ENCODE data around the gene RBMS1. TPM values are rescaled to one million over a fixed set of nuclear protein-coding genes. Genes with fewer than 3 reads are reported as not detected.
A peak's percentile ranks its signal among the peaks of the same experiment; 100 is the strongest.

RBMS1 gene
- polyA plus RNA-seq, 1 donor (not counting 4 experiments of a cell fraction or from before 2014, with no cell fraction given), result 89.1 TPM

GRCh38 chr2:160420711-160421110, 72.9 kb downstream of the RBMS1 start:
- dilution Hi-C loops (cut with MboI; ENCODE audit: extremely low pct_ligation_motif_present, low sequenced_read_pairs), result no loop called here
- FAIRE-seq, result no peak
- TF ChIP-seq EZH2 (IDR thresholded peaks at IDR 0.05; ENCODE audit: low read length), result no peak
- no peak for TF ChIP-seq CTCF (optimal IDR thresholded peaks at IDR 0.05 in 1 of 3, IDR thresholded peaks at IDR 0.05 in 1 of 3, conservative IDR thresholded peaks at IDR 0.05 in 1 of 3; ENCODE audit: extremely low read depth in 1 of 3, insufficient read depth in 2 of 3, low read length in 3 of 3)
- Histone ChIP-seq H3K27me3 (ENCODE audit: control insufficient read depth, extremely low read depth, insufficient read depth, low read length) (no peaks in the 10 kb centered on the region), H3K27ac (ENCODE audit: control insufficient read depth, insufficient read depth, low read length) (no peak overlapping the region), H3K9me3 (ENCODE audit: control insufficient read depth, low read depth, low read length) (no peaks in the 10 kb centered on the region), H3K9me1 (ENCODE audit: control insufficient read depth, extremely low read depth, insufficient read depth, low read length) (no peaks in the 10 kb centered on the region), H3K4me1 (ENCODE audit: control insufficient read depth, extremely low read depth, insufficient read depth, low read length) (peaks cover 44% of the 10 kb centered on the region), H3K36me3 (ENCODE audit: control insufficient read depth in 2 of 2, extremely low read depth in 1 of 2, insufficient read depth in 2 of 2, low read length in 2 of 2) (no peaks in the 10 kb centered on the region), H3K79me2 (ENCODE audit: control insufficient read depth, insufficient read depth, low read length) (peaks cover 22% of the 10 kb centered on the region), H3K4me3 (ENCODE audit: control insufficient read depth in 2 of 3, extremely low read depth in 1 of 3, insufficient read depth in 2 of 3, low read depth in 1 of 3, low read length in 3 of 3) (no peak overlapping the region), H4K20me1 (ENCODE audit: control insufficient read depth, extremely low read depth, insufficient read depth, low read length) (no peaks in the 10 kb centered on the region), H3K4me2 (ENCODE audit: control insufficient read depth, extremely low read depth, insufficient read depth, low read depth, low read length) (no peak overlapping the region), H2AFZ (ENCODE audit: control insufficient read depth, low read length) (no peak overlapping the region), H3K9ac (ENCODE audit: control insufficient read depth, extremely low read depth, insufficient read depth, low read length) (no peak overlapping the region)
- no peak for DNase-seq (ENCODE audit: low read depth, low spot score)

GRCh38 chr2:160419776-160420505, 73.7 kb downstream of the RBMS1 start:
- Histone ChIP-seq H3K9me3 (ENCODE audit: control insufficient read depth, low read depth, low read length) (no peaks in the 10 kb centered on the region), H3K27ac (ENCODE audit: control insufficient read depth, insufficient read depth, low read length) (no peak overlapping the region), H4K20me1 (ENCODE audit: control insufficient read depth, extremely low read depth, insufficient read depth, low read length) (no peaks in the 10 kb centered on the region), H3K79me2 (ENCODE audit: control insufficient read depth, insufficient read depth, low read length) (peaks cover 29% of the 10 kb centered on the region), H3K4me1 (ENCODE audit: control insufficient read depth, extremely low read depth, insufficient read depth, low read length) (peaks cover 44% of the 10 kb centered on the region), H2AFZ (ENCODE audit: control insufficient read depth, low read length) (no peak overlapping the region), H3K9me1 (ENCODE audit: control insufficient read depth, extremely low read depth, insufficient read depth, low read length) (no peaks in the 10 kb centered on the region), H3K27me3 (ENCODE audit: control insufficient read depth, extremely low read depth, insufficient read depth, low read length) (no peaks in the 10 kb centered on the region), H3K9ac (ENCODE audit: control insufficient read depth, extremely low read depth, insufficient read depth, low read length) (no peak overlapping the region), H3K4me3 (ENCODE audit: control insufficient read depth in 2 of 3, extremely low read depth in 1 of 3, insufficient read depth in 2 of 3, low read depth in 1 of 3, low read length in 3 of 3) (no peak overlapping the region), H3K4me2 (ENCODE audit: control insufficient read depth, extremely low read depth, insufficient read depth, low read depth, low read length) (no peak overlapping the region), H3K36me3 (ENCODE audit: control insufficient read depth in 2 of 2, extremely low read depth in 1 of 2, insufficient read depth in 2 of 2, low read length in 2 of 2) (no peaks in the 10 kb centered on the region)
- peak; percentile 63 for FAIRE-seq
- DNase-seq (ENCODE audit: low read depth, low spot score), result no peak
- dilution Hi-C loops (cut with MboI; ENCODE audit: extremely low pct_ligation_motif_present, low sequenced_read_pairs), result no loop called here
- TF ChIP-seq CTCF (optimal IDR thresholded peaks at IDR 0.05 in 1 of 3, IDR thresholded peaks at IDR 0.05 in 1 of 3, conservative IDR thresholded peaks at IDR 0.05 in 1 of 3; ENCODE audit: extremely low read depth in 1 of 3, insufficient read depth in 2 of 3, low read length in 3 of 3) (no peak), EZH2 (IDR thresholded peaks at IDR 0.05; ENCODE audit: low read length) (no peak)

Measured in keratinocyte (primary cell).